ENCODE results near the gene CCL21. TPM values are rescaled to one million over a fixed set of nuclear protein-coding genes. Genes with fewer than 3 reads are reported as not detected.
"Not testable (repeated sequence)": the region's sequence is repeated elsewhere in the genome, so short reads cannot be mapped to it uniquely, and the experiment has no call there.

The CCL21 gene
- 9.2 TPM for polyA plus RNA-seq (ENCODE audit: insufficient read length)

- no peak for DNase-seq (ENCODE audit: low read depth)
Measured at GRCh38 chr9:34710023-34710422, at the start of gene CCL21. Gene CCL21 (minus strand): TSS chr9:34710136. CDS start chr9:34710066, 70 bp downstream.

GRCh38 chr9:34759432-34760134 lies 49.6 kb upstream of the CCL21 start:
- DNase-seq (ENCODE audit: low read depth), result no peak

DNA sequence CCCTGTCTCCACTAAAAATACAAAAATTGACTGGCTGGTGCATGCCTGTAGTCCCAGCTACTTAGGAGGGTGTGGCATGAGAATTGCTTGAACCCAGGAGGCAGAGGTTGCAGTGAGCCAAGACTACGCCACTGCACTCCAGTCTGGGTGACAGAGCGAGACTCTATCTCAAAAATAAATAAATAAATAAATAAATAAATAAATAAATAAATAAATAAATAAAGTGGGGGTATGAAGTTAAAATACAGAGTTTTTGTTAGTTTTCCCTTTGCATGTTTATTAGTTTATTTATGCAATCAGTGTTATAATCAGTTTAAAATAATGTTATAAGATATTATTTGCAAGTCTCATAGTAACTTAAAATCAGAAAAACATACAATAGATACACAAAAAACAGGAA lies 40.4 kb upstream of the CCL21 start:
- not testable (repeated sequence) for DNase-seq (ENCODE audit: low read depth)

DNA sequence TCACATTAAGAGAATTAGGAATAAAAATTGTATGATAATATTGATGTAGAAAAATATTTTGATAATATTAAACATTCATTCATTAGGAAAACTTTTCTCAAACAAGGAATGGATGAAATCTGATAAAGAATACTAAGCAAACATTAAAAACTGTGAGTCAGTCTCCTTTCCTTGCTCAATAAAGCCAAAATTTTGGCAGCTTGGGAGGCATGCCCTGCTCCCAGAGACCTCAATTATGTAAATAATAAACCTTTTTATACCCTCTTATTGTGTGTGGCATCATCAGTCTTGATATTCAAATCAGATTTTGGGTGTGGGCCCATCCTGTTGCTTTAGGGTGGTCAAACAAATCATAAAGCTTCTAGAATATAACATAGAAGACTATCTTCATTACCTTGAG lies 36.6 kb upstream of the CCL21 start:
- DNase-seq (ENCODE audit: low read depth), result no peak

GRCh38 chr9:34744295-34745221 lies 34.6 kb upstream of the CCL21 start:
- peak; percentile 14 for DNase-seq (ENCODE audit: low read depth)

- DNase-seq (ENCODE audit: low read depth), result no peak
Measured at GRCh38 chr9:34742710-34743109, 32.8 kb upstream of the CCL21 start.

DNA sequence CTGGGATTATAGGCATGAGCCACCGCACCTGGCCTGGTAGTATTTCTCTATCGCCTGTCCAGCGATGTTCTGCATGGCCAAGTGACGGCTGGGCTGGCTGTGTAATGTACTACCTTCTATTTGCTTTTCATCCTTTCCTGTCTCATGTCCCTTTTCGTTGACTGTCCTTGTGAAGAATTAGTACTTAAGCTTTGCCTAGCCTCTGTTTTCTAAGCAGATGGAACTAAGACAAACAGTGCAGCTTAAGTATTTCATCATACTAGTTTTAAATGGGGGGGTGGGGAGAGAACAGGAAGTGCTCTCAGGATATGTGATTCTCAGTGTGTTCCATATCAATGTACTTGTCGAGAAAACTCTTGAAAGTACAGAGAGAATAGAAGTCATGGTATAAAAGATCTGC lies 31.7 kb upstream of the CCL21 start:
- no peak for DNase-seq (ENCODE audit: low read depth)

GRCh38 chr9:34740176-34740575 lies 30.2 kb upstream of the CCL21 start:
- not testable (repeated sequence) for DNase-seq (ENCODE audit: low read depth)

- DNase-seq (ENCODE audit: low read depth), result no peak
Measured at GRCh38 chr9:34737677-34738260, 27.8 kb upstream of the CCL21 start.

GRCh38 chr9:34734720-34735119 lies 24.8 kb upstream of the CCL21 start:
- DNase-seq (ENCODE audit: low read depth), result no peak

GRCh38 chr9:34732886-34733285 lies 22.9 kb upstream of the CCL21 start:
- DNase-seq (ENCODE audit: low read depth), result no peak

- DNase-seq (ENCODE audit: low read depth), result no peak
Measured at GRCh38 chr9:34732478-34732877, 22.5 kb upstream of the CCL21 start.

- DNase-seq (ENCODE audit: low read depth), result no peak
Measured at GRCh38 chr9:34723141-34723540, 13.2 kb upstream of the CCL21 start.

DNA sequence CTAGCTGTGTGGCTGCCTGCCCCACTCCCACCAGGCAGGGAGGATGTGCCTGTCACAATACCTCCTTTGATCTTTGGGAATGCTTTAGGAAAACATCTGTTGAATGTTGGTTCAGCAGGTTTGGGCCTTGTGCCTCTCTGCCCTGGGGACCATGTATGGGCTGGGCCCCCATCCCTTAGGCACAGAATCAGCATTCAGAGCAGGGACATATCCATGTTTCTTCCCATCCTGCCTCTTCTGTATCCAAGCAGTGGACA lies 9.8 kb upstream of the CCL21 start:
- not testable (repeated sequence) for DNase-seq (ENCODE audit: low read depth)

DNA sequence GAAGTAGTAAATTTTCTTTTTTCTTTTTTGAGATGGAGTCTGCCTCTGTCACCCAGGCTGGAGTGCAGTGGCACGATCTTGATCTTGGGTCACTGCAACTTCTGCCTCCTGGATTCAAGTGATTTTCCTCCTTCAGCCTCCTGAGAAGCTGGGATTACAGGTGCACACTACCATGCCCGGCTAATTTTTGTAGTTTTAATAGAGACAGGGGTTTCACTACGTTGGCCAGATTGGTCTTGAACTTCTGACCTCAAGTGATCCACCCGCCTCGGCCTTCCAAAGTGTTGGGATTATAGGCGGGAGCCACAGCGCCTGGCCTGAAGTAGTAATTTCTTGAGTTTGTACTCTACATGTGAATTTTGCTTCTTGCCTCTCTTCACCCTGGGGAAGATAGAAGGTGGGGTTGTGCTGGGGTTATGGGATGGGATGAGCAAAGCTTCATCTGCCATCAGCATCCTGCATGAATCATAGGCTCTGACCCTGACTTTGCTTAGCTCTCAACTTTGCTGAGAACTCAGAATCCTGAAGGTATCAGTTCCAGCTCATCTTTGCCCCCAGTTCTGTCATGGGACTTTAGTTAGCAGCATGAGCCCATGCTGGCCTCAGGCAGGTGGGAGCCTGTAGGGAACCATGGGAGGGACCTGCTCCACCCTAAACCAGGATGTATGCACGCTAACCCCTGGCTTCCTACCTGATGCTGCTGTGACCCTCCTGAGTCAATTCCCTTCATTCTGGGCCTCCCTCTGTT lies 9.3 kb upstream of the CCL21 start:
- DNase-seq (ENCODE audit: low read depth), result no peak

DNA sequence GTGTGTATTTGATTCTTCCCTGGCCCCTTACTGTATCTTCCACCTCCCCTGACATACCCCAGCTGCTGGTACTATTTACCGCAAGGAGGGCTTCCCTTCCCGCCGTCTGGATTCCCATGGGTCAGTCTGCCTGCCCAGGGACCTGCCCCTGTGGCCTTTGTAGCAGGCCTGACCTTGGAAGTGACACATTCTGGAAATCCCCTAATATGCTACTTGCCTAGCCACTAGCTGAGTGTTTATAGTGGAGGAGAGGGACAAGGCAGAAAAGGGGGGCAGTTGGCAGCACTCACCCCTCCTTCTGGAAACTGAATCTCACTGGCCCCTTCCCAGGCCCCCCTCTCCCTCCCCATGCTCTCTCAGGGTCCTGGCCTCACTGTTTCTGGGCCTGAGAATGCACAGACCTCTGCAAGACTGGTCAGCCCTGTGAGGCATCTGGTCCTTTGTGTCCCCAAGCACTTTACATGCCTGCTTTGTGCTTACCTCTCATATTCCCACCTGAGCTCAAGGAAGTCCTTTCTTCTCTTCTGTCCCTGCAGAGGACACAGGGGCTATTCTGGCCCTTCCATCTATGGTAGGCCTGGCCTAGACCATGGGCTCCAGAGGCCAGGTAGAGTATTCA lies 8.2 kb upstream of the CCL21 start:
- DNase-seq (ENCODE audit: low read depth), result no peak

- DNase-seq (ENCODE audit: low read depth), result no peak
Measured at GRCh38 chr9:34716711-34717110, 6.8 kb upstream of the CCL21 start.

DNA sequence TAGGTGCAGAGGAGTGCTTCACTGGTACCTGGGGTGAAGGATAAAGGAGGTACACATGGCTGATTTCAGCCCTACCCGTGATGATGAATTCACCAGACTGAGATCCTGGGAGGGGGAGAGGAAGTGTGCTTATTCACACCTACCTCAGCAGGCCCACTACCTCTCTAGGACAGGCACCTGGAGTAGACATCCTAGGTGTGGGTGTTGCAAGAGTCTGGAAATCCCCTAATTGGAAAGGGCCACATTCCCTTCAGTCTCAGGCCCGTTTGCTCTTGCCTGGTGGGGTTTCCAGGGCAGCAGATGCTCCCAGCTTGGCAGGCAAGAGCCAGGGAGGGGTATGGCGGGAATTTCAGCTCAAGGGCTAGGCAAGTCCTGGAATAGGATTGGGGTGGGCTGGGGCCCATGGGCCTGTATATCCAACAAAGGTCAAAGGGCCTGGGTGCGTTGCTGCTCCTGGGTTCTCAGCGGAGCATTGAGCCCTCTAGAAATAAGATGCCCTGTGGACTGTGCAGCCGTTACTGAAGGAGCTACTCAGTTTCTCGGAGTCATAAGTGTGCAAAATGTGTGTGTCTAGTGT lies 5.8 kb upstream of the CCL21 start:
- no peak for DNase-seq (ENCODE audit: low read depth)

DNA sequence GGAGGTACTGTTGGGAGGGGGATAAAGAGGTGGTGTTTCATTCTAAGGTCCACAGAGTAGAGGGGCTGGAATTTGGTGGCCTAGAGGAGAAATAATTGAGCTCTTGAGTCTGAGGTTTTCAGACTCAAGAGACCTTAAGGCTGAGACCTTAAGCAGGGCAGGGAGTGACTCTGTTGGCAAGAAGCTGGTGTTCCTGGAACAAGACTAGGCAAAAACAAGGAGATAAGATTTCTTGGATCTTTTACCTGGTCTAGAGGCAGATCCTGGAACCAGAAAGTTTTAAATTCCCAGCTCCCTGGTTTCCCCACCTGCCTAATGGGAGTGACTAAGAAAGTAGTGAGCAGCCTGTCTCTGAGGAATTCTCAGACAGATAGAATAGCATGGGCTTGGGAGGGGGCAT lies 4.1 kb upstream of the CCL21 start:
- DNase-seq (ENCODE audit: low read depth), result no peak

GRCh38 chr9:34712140-34712539 lies 2.2 kb upstream of the CCL21 start:
- no peak for DNase-seq (ENCODE audit: low read depth)

All from forelimb muscle (tissue), 1 donor.